NCI-H1105 treated with DMSO at 0.1 percent for 48 hours (cell line): ENCODE measurements around the gene CD86.
"Not testable (repeated sequence)": the region's sequence is repeated elsewhere in the genome, so short reads cannot be mapped to it uniquely, and the experiment has no call there.

Experiments
- DNase-seq: peaks from one replicate; lab custom pipeline; 2025; lab: John Stamatoyannopoulos, UW

The CD86 gene

GRCh38 chr3:122164983-122165382 is 109.8 kb downstream of the CD86 start:
- not testable (repeated sequence) for DNase-seq

GRCh38 chr3:122167630-122168029 is 112.5 kb downstream of the CD86 start:
- no peak for DNase-seq

DNA sequence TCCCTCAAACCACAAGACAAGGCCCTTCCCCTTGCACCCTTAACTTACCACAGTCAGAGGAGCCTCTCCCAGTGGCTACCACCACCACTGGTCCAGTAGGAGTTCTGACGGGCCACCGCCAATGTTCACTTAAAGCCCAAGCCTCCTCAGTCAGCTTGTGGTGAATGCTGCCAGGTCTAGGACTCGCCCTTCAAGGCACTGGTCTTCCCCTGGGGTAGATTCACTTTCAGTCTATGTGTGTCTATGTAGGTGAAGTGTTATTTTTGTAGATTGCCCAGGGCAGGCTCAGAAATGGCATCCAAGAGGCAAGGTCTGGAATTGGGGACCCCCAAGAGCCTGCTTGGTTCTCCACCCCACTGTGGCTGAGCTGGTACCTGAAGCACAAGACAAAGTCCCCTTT is 112.9 kb downstream of the CD86 start:
- no peak for DNase-seq

DNA sequence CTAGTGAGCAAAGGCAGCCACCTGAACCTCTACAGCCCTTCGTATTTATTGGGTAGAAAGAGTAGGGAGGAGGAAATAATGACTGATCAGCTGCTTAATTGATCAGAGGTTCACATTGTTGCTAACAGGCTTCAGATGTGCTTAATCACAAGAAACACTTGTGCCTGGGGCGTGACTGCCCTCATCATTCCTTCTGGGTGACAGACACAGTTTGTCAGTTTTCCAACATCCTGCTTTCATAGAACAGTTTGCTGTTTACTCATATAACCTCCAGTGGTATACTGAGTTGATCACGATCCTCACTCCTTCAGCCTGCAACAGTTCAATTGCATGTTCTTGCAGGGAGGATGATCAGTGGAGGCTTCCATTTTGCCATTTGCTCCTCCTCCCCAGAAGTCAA is 114.7 kb downstream of the CD86 start:
- DNase-seq = no peak
